ENCODE results near the gene SLC49A4.

SLC49A4 gene

GRCh38 chr3:122773944-122774509 is 20.8 kb upstream of the SLC49A4 start:
- no peak for TF ChIP-seq CTCF (conservative IDR thresholded peaks at IDR 0.05; ENCODE audit: control insufficient read depth, insufficient read depth, low read depth, low read length)
- H3K4me3 ChIP-seq (ENCODE audit: control insufficient read depth, low read depth, low read length) = no peak overlapping the region
- DNase-seq (ENCODE audit: low read depth) = no peak

DNA sequence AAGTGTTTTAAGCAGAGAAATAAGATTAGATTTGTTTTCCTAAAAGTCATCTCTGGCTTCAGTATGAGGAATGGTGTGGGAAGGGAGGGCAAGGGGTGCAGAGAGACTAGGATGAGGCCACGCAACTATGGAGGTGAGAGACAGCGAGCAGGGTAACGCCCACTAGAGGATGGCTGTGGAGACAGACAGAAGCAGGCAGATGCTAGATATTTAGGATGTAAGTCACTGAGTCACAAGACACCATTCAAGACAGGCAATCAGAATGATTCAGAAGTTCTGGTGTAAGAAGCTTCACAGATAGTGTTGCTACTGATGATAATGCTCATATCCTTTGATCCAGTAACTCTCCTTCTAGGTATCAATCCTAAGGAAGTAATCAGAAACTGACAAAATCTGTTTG is 20.3 kb upstream of the SLC49A4 start:
- peak; percentile 26 for TF ChIP-seq CTCF (conservative IDR thresholded peaks at IDR 0.05; ENCODE audit: control insufficient read depth, insufficient read depth, low read depth, low read length)
- no peak overlapping the region for H3K4me3 ChIP-seq (ENCODE audit: control insufficient read depth, low read depth, low read length)
- DNase-seq (ENCODE audit: low read depth) = peak; percentile 69

DNA sequence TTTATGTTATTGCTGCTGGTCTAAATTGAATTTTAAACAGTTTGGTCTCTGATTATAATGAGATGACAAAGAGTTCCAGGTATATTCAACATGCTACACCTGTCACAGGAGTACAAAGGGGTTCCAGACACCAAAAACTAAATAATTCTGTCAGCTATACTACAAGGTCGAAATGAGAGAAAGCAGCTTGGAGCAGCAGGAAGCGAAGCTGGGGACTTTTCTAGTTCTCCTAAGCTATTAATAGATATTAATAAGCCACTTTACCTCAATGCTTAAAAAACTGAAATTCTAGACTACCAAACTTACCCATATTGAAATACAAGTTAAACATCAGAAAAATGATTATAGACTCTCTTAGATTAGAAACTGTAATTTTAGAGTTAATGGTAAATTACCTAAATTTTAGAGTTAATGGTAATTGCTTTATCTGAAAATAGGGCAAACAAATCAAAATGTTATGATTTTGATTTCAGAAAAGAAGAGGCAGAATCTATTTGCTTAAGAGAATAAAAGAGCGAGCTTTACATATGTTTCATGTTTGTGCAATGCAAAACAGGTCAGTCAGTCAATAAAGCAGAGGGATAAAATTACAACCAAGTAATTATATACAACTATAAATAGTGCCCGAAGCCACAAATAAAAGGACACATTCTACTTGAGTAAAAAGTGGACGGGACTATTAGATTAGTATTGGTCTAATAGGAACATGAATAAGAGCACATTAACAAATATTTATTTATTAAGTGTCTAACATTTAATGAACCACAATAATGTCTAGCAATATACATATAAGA is 18.0 kb upstream of the SLC49A4 start:
- H3K4me3 ChIP-seq (ENCODE audit: control insufficient read depth, low read depth, low read length) = no peak overlapping the region
- no peak for TF ChIP-seq CTCF (conservative IDR thresholded peaks at IDR 0.05; ENCODE audit: control insufficient read depth, insufficient read depth, low read depth, low read length)
- no peak for DNase-seq (ENCODE audit: low read depth)

DNA sequence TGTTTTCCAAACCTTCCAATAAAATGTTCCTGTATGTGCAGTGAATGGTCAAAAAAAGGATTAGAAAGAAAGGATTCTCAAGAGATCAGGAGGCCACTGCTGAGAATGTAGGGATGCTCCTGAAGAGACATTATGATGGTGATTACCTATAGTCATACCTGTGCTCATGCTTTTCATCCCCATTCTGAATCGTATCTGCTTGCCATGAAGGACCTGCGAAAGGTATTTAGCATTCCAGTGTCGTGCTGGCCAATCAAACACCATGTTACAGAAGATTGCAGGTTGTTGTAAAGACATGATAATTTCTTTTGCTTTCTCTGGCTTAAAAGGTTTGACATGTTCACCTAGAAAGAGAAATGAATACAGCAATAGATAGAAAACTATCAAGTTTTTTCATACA is 17.3 kb upstream of the SLC49A4 start:
- no peak overlapping the region for H3K4me3 ChIP-seq (ENCODE audit: control insufficient read depth, low read depth, low read length)
- DNase-seq (ENCODE audit: low read depth) = no peak
- TF ChIP-seq CTCF (conservative IDR thresholded peaks at IDR 0.05; ENCODE audit: control insufficient read depth, insufficient read depth, low read depth, low read length) = no peak

- TF ChIP-seq CTCF (conservative IDR thresholded peaks at IDR 0.05; ENCODE audit: control insufficient read depth, insufficient read depth, low read depth, low read length) = no peak
- no peak for DNase-seq (ENCODE audit: low read depth)
- H3K4me3 ChIP-seq (ENCODE audit: control insufficient read depth, low read depth, low read length) = no peak overlapping the region
Measured at GRCh38 chr3:122782804-122783203, 12.1 kb upstream of the SLC49A4 start.

DNA sequence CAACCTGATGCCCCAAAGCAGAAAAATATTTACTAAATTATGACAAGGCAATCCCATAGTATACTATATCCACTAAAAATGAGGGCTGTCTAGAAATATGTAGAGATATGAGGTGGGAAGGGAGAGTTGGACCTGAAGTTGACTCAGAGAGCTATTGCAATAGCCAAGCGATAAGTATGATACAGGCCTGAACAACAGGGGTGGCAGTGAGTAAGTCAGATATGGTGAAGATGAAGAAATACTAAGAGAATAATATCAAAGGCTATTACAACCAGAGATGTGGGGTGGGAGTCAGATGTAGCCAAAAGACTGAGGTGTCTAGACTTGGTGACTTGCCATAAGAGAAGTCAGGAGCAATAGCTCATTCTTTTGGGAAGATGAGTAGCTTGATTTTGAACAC is 10.4 kb upstream of the SLC49A4 start:
- DNase-seq (ENCODE audit: low read depth) = peak; percentile 65
- H3K4me3 ChIP-seq (ENCODE audit: control insufficient read depth, low read depth, low read length) = no peak overlapping the region
- no peak for TF ChIP-seq CTCF (conservative IDR thresholded peaks at IDR 0.05; ENCODE audit: control insufficient read depth, insufficient read depth, low read depth, low read length)

All from fibroblast of mammary gland (primary cell).